Activated CD4-positive, alpha-beta memory T cell treated with anti-CD3 and anti-CD28 coated beads, Interleukin-2, amount 10 ng/mL, durations not matched to agents 7 days and 5 days (primary cell): Measurements from ENCODE around the gene VSIG2. TPM values are rescaled to one million over a fixed set of nuclear protein-coding genes. Genes with fewer than 3 reads are reported as not detected.

Experiments
- CTCF ChIA-PET: fragments of 350-600 bp; sonication (Branson Sonifier 250); formaldehyde crosslinking; loops from one replicate; lab custom pipeline; 2021; ENCODE audit warnings: antibody characterized with exemption, inconsistent platforms; lab: Charles Lee
- POLR2A ChIA-PET: fragments of 350-600 bp; sonication (Branson Sonifier 250); formaldehyde crosslinking; loops from one replicate; lab custom pipeline; 2021; ENCODE audit warnings: antibody characterized with exemption; lab: Charles Lee
- DNase-seq: peaks from one replicate; pipeline ENCODE4 v3.0.0-alpha.2; 2020
- H3K27ac Mint-ChIP-seq: one replicate; pipeline ENCODE4 v1.8.0; 2021; ENCODE audit warnings: mild to moderate bottlenecking, mixed read lengths
- H3K27me3 Mint-ChIP-seq: one replicate; pipeline ENCODE4 v1.8.0; 2021; ENCODE audit warnings: mixed read lengths
- H3K36me3 Mint-ChIP-seq: one replicate; pipeline ENCODE4 v1.8.0; 2021; ENCODE audit warnings: low read depth, mixed read lengths
- H3K4me1 Mint-ChIP-seq: one replicate; pipeline ENCODE4 v1.8.0; 2021; ENCODE audit warnings: mixed read lengths
- H3K4me3 Mint-ChIP-seq: one replicate; pipeline ENCODE4 v1.8.0; 2021; ENCODE audit warnings: mild to moderate bottlenecking, mixed read lengths
- H3K9me3 Mint-ChIP-seq: one replicate; pipeline ENCODE4 v1.8.0; 2021; ENCODE audit warnings: mixed read lengths
- total RNA-seq, 2 experiments: library from RNA; stranded (reverse); gene quantifications; one replicate each; pipeline ENCODE4 v1.2.3, GENCODE V29; 2021

VSIG2 gene
- total RNA-seq, 2 experiments from 2014 or later = 0.38 to 0.55 TPM

DNA sequence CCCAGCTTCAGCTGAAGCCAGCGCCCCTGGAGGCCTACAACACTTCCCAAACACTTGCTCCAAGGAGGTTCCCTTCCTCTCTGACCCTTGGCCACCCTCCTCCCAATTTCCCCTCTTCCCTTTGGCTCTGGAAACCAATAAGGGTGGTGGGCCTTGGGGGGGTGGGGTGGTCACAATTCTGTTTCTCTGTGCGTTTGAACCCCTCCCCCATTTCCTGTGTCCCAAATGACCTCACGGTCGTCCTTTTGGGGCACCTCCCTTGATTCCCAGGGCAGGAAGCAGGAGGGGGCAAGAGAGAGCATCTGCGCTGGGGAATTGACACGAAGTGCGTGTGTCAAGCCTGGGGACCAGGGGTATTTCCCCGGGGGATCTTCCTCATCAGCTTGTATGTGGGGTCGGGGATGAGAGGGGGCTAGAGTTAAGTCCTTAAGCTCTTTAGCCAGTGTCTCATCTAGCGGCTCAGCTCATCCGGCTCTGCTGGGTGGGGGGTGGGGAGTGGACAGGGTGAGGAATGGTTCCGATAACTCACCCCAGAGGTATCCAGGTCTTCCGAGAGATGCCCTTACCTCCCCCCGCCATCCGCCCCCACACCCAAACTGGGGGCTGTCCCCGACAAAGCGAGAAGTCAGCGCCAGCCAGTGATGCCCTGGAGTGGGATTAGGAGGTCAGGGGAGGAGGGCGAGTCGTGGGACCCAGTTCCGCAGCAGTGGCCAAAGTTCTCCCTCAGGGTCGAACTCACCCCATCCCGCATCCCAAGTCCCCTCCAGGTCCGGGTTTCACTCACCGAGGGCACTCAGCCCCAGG lies 9.4 kb upstream of the VSIG2 start:
- H3K9me3 Mint-ChIP-seq = no peaks in the 10 kb centered on the region
- no peak for DNase-seq
- ChIA-PET POLR2A (interaction anchor here (0.5 to 3.4 kb wide), 5 partner anchors 9 to 83 kb away, joined by 3 to 15 read pairs (median 4); partner anchors contain the start of genes MSANTD2 and VSIG2), CTCF (interaction anchor here (0.6 to 5.2 kb wide), 9 partner anchors 15 to 123 kb away, joined by 3 to 72 read pairs (median 8); partner anchors contain the start of genes MSANTD2, SIAE and SPA17)
- H3K27ac Mint-ChIP-seq = no peak overlapping the region
- no peaks in the 10 kb centered on the region for H3K36me3 Mint-ChIP-seq
- peaks cover 18% of the 10 kb centered on the region for H3K4me1 Mint-ChIP-seq
- peak overlapping the region; percentile 58 for H3K4me3 Mint-ChIP-seq
- peaks cover 46% of the 10 kb centered on the region for H3K27me3 Mint-ChIP-seq

GRCh38 chr11:124760806-124761205 lies 8.8 kb upstream of the VSIG2 start:
- POLR2A ChIA-PET = interaction anchor here (1.0 kb wide), 2 partner anchors 14 to 26 kb away, joined by 3 to 4 read pairs; no protein-coding TSS in a partner anchor
- CTCF ChIA-PET = interaction anchor here (0.9 to 5.2 kb wide), 3 partner anchors 15 to 90 kb away, joined by 3 to 72 read pairs (median 8); no protein-coding TSS in a partner anchor
- H3K4me1 Mint-ChIP-seq = peaks cover 23% of the 10 kb centered on the region
- no peak for DNase-seq
- H3K36me3 Mint-ChIP-seq = no peaks in the 10 kb centered on the region
- H3K4me3 Mint-ChIP-seq = peak overlapping the region; percentile 7
- no peaks in the 10 kb centered on the region for H3K9me3 Mint-ChIP-seq
- peaks cover 52% of the 10 kb centered on the region for H3K27me3 Mint-ChIP-seq
- H3K27ac Mint-ChIP-seq = no peak overlapping the region

GRCh38 chr11:124760205-124760652 lies 8.2 kb upstream of the VSIG2 start:
- Mint-ChIP-seq H3K27me3 (peaks cover 53% of the 10 kb centered on the region), H3K4me3 (no peak overlapping the region), H3K4me1 (peaks cover 23% of the 10 kb centered on the region), H3K36me3 (no peaks in the 10 kb centered on the region), H3K9me3 (no peaks in the 10 kb centered on the region), H3K27ac (no peak overlapping the region)
- no peak for DNase-seq
- ChIA-PET POLR2A (no interaction called here), CTCF (interaction anchor here (1.3 kb wide), 1 partner anchor 14 kb away, joined by 8 read pairs; no protein-coding TSS in a partner anchor)

- peaks cover 23% of the 10 kb centered on the region for H3K4me1 Mint-ChIP-seq
- H3K27me3 Mint-ChIP-seq = peaks cover 55% of the 10 kb centered on the region
- no peaks in the 10 kb centered on the region for H3K36me3 Mint-ChIP-seq
- H3K4me3 Mint-ChIP-seq = no peak overlapping the region
- no peak for DNase-seq
- ChIA-PET POLR2A (interaction anchor here (1.1 kb wide), 1 partner anchor 41 kb away, joined by 4 read pairs; the partner anchor contains the start of gene MSANTD2), CTCF (interaction anchor here (0.6 to 2.7 kb wide), 9 partner anchors 12 to 115 kb away, joined by 3 to 19 read pairs (median 4); partner anchors contain the start of genes SIAE and SPA17)
- no peaks in the 10 kb centered on the region for H3K9me3 Mint-ChIP-seq
- H3K27ac Mint-ChIP-seq = no peak overlapping the region
Measured at GRCh38 chr11:124759266-124760204, 7.5 kb upstream of the VSIG2 start.

DNA sequence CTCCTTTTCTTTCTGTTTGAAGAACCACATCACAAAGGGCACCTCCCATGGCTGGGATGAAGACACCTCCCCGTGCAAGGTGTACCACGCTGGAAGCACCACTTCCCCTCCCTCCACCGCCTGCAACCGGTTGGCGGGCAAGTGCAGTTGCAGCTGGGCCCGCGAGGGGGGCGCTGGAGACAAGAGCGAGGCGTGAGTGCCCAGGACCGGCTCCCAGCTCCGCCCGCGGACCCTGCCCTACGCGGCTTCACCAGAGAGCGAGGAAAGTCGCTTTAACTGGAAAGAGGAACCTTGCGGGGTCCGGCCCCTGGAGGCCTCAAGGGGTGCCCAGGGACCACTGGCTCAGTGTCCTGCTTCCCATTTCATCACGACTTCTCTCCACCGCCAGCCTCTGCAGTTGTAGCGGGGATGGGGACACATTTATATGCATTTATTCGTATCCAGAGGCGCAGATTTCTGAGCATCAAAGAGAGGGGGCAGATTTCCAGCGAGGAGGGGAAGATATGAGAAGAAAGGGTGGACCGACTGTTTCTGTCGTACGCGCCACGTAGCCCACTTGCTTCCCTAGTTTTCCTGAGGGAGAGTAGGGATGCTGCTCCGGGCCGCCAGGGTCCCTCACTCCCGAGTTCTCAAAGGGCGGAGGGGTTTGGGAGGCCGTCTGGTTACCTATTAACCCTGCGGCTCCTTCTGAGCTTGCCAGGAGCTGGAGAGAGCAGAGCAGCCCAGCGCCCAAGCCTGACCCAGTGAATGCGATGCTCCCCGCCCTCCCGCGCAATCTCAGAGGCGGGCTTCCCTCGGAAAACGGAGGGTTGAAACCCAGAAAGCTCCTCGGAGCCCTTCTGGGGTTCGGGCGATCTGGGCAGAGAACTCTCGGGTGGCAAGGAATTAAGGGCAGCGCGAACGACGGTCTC lies 6.6 kb upstream of the VSIG2 start:
- CTCF ChIA-PET = interaction anchor here (0.7 to 2.7 kb wide), 13 partner anchors 10 to 114 kb away, joined by 3 to 19 read pairs (median 4); partner anchors contain the start of genes NRGN, SIAE and SPA17
- POLR2A ChIA-PET = interaction anchor here (0.9 to 1.1 kb wide), 2 partner anchors 13 to 42 kb away, joined by 3 to 4 read pairs; partner anchors contain the start of gene MSANTD2
- H3K27me3 Mint-ChIP-seq = peaks cover 57% of the 10 kb centered on the region
- H3K4me1 Mint-ChIP-seq = peaks cover 23% of the 10 kb centered on the region
- H3K27ac Mint-ChIP-seq = no peak overlapping the region
- peak; percentile 73 for DNase-seq
- H3K36me3 Mint-ChIP-seq = no peaks in the 10 kb centered on the region
- peak overlapping the region; percentile 28 for H3K4me3 Mint-ChIP-seq
- no peaks in the 10 kb centered on the region for H3K9me3 Mint-ChIP-seq

- no peak overlapping the region for H3K4me3 Mint-ChIP-seq
- no peak overlapping the region for H3K27ac Mint-ChIP-seq
- CTCF ChIA-PET = interaction anchor here (0.9 to 2.7 kb wide), 5 partner anchors 10 to 113 kb away, joined by 3 to 19 read pairs (median 4); no protein-coding TSS in a partner anchor
- H3K9me3 Mint-ChIP-seq = no peaks in the 10 kb centered on the region
- peaks cover 55% of the 10 kb centered on the region for H3K27me3 Mint-ChIP-seq
- POLR2A ChIA-PET = interaction anchor here (2.2 kb wide), 1 partner anchor 11 kb away, joined by 8 read pairs; no protein-coding TSS in a partner anchor
- DNase-seq = no peak
- peaks cover 21% of the 10 kb centered on the region for H3K4me1 Mint-ChIP-seq
- no peaks in the 10 kb centered on the region for H3K36me3 Mint-ChIP-seq
Measured at GRCh38 chr11:124757320-124757719, 5.3 kb upstream of the VSIG2 start.

- no peak overlapping the region for H3K4me3 Mint-ChIP-seq
- no peaks in the 10 kb centered on the region for H3K36me3 Mint-ChIP-seq
- CTCF ChIA-PET = interaction anchor here (1.2 to 2.7 kb wide), 3 partner anchors 9 to 80 kb away, joined by 3 to 19 read pairs (median 6); no protein-coding TSS in a partner anchor
- POLR2A ChIA-PET = interaction anchor here (2.2 kb wide), 1 partner anchor 10 kb away, joined by 8 read pairs; no protein-coding TSS in a partner anchor
- no peak for DNase-seq
- H3K4me1 Mint-ChIP-seq = peaks cover 21% of the 10 kb centered on the region
- peaks cover 55% of the 10 kb centered on the region for H3K27me3 Mint-ChIP-seq
- H3K27ac Mint-ChIP-seq = no peak overlapping the region
- H3K9me3 Mint-ChIP-seq = no peaks in the 10 kb centered on the region
Measured at GRCh38 chr11:124756753-124757227, 4.7 kb upstream of the VSIG2 start.

DNA sequence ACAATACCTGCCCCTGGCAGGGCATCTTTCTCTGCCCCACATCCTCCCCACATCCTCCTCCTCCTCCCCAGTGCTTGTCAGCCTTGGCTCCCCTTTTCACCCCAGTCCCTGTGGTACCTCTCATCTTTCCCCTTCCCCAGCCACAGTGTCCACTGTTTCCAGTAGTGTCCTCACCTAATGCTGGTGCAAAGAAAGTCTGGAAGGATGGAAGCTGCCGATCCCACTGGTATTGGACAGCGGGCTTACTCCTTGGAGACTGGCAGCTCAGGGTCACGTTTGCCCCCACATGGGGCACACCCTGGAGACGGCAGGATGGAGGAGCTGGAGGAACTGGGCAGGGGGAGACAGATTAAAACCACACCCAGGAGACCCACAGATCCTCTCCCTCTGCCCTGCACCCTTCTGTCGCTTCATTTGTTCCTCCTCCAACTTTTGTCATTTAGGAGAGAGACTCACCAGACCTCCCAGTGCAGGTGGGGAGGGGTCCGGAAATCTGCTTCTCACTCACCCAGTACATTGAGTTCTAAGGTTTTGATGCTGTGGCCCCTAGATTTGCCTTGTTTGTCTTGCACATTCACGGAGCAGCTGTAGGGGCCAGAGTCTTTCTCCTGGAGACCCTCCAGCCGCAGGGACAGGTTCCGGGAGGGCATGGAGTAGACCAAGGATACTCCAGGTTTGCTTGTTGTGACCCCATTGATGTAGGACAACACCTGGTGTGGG lies 4.1 kb upstream of the VSIG2 start:
- Mint-ChIP-seq H3K9me3 (no peaks in the 10 kb centered on the region), H3K27ac (no peak overlapping the region), H3K27me3 (peaks cover 49% of the 10 kb centered on the region), H3K4me3 (no peak overlapping the region), H3K4me1 (peaks cover 16% of the 10 kb centered on the region), H3K36me3 (no peaks in the 10 kb centered on the region)
- ChIA-PET POLR2A (interaction anchor here (0.8 to 2.2 kb wide), 2 partner anchors 10 to 43 kb away, joined by 3 to 8 read pairs; no protein-coding TSS in a partner anchor), CTCF (interaction anchor here (0.7 to 1.6 kb wide), 5 partner anchors 8 to 87 kb away, joined by 3 to 6 read pairs (median 3); no protein-coding TSS in a partner anchor)
- DNase-seq = no peak

GRCh38 chr11:124754710-124755109 lies 2.7 kb upstream of the VSIG2 start:
- no peaks in the 10 kb centered on the region for H3K9me3 Mint-ChIP-seq
- peaks cover 38% of the 10 kb centered on the region for H3K27me3 Mint-ChIP-seq
- peaks cover 20% of the 10 kb centered on the region for H3K4me1 Mint-ChIP-seq
- H3K4me3 Mint-ChIP-seq = no peak overlapping the region
- H3K27ac Mint-ChIP-seq = no peak overlapping the region
- no peak for DNase-seq
- H3K36me3 Mint-ChIP-seq = no peaks in the 10 kb centered on the region
- POLR2A ChIA-PET = no interaction called here
- CTCF ChIA-PET = interaction anchor here (0.7 to 2.3 kb wide), 5 partner anchors 12 to 90 kb away, joined by 3 to 11 read pairs (median 4); no protein-coding TSS in a partner anchor

GRCh38 chr11:124754309-124754708 lies 2.3 kb upstream of the VSIG2 start:
- H3K27ac Mint-ChIP-seq = no peak overlapping the region
- CTCF ChIA-PET = interaction anchor here (0.7 to 2.3 kb wide), 4 partner anchors 8 to 90 kb away, joined by 3 to 11 read pairs (median 5); no protein-coding TSS in a partner anchor
- H3K4me1 Mint-ChIP-seq = peaks cover 23% of the 10 kb centered on the region
- no peaks in the 10 kb centered on the region for H3K9me3 Mint-ChIP-seq
- POLR2A ChIA-PET = no interaction called here
- no peak overlapping the region for H3K4me3 Mint-ChIP-seq
- DNase-seq = no peak
- peaks cover 37% of the 10 kb centered on the region for H3K27me3 Mint-ChIP-seq
- no peaks in the 10 kb centered on the region for H3K36me3 Mint-ChIP-seq
